ENCODE measurements around the gene RMND5B.

Gene RMND5B

GRCh38 chr5:178130576-178131445 lies at the start of gene RMND5B:
Gene RMND5B (plus strand): TSS chr5:178131014. CDS start chr5:178138120, 7,106 bp downstream.
- TF ChIP-seq, protein P1, sequence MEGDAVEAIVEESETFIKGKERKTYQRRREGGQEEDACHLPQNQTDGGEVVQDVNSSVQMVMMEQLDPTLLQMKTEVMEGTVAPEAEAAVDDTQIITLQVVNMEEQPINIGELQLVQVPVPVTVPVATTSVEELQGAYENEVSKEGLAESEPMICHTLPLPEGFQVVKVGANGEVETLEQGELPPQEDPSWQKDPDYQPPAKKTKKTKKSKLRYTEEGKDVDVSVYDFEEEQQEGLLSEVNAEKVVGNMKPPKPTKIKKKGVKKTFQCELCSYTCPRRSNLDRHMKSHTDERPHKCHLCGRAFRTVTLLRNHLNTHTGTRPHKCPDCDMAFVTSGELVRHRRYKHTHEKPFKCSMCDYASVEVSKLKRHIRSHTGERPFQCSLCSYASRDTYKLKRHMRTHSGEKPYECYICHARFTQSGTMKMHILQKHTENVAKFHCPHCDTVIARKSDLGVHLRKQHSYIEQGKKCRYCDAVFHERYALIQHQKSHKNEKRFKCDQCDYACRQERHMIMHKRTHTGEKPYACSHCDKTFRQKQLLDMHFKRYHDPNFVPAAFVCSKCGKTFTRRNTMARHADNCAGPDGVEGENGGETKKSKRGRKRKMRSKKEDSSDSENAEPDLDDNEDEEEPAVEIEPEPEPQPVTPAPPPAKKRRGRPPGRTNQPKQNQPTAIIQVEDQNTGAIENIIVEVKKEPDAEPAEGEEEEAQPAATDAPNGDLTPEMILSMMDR (IDR thresholded peaks at IDR 0.05), result no peak

GRCh38 chr5:178081571-178082243 lies 49.1 kb upstream of the RMND5B start:
- TF ChIP-seq, protein P1 (IDR thresholded peaks at IDR 0.05), result no peak

- TF ChIP-seq, protein P1 (IDR thresholded peaks at IDR 0.05), result no peak
These were observed 46.9 kb upstream of the RMND5B start for GRCh38 chr5:178083922-178084321.

- TF ChIP-seq, protein P1 (IDR thresholded peaks at IDR 0.05), result no peak
These were observed 45.5 kb upstream of the RMND5B start for GRCh38 chr5:178085316-178085715.

GRCh38 chr5:178086266-178086665 lies 44.5 kb upstream of the RMND5B start:
- TF ChIP-seq, protein P1 (IDR thresholded peaks at IDR 0.05), result no peak

- TF ChIP-seq, protein P1 (IDR thresholded peaks at IDR 0.05), result no peak
These were observed 40.0 kb upstream of the RMND5B start for GRCh38 chr5:178090856-178091255.

GRCh38 chr5:178093134-178093533 lies 37.7 kb upstream of the RMND5B start:
- TF ChIP-seq, protein P1 (IDR thresholded peaks at IDR 0.05), result no peak
